ENCODE measurements around the gene TMEM37.
"Not testable (repeated sequence)": the region's sequence is repeated elsewhere in the genome, so short reads cannot be mapped to it uniquely, and the experiment has no call there.

The TMEM37 gene, protein sequence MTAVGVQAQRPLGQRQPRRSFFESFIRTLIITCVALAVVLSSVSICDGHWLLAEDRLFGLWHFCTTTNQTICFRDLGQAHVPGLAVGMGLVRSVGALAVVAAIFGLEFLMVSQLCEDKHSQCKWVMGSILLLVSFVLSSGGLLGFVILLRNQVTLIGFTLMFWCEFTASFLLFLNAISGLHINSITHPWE

DNA sequence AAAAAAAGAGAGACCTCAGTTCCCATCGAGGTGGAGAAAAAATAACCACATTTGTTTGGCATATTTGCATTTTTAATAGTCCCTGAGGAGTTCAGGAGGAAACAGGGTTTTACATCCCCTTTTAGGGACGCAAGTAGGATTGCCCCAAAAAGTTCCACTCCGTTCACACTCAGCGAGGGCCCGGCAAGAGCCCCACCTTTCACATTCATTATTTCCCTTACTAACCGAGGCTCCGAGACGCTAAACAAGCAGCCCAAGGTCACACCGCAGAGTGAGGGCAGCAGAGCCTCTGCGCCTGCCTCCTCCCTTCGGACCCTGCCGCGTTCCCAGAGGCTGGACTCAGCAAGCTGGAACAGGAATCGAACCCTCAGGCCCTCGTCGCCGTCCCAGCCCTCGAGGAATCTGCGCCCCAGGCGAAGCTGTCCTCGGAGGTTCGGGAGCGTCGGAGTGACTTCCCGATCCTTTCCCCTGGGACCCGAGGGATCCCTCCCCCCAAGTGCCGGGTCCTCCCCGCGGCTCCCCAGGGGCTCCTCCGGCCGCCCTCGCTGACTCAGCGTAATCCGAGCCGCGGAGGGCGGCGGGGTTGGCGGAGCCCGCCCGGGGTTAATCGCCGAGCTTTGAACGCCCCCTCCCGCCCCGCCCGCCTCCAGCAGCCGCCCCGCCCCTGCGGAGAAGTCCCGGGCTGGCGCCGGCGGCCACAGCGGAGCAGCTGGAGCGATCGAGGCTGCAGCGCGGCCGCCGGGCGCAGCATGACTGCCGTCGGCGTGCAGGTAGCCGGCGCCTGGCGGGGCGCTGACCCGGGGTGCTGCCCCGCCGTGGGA, at the start of gene TMEM37:
Gene TMEM37, plus strand, starts transcription at position 700 of the 821 bp plus-strand sequence. Its CDS starts 50 bp downstream, at position 750.
- in situ Hi-C loops (cut with HindIII; ENCODE audit: low sequenced_read_pairs) = no loop called here

DNA sequence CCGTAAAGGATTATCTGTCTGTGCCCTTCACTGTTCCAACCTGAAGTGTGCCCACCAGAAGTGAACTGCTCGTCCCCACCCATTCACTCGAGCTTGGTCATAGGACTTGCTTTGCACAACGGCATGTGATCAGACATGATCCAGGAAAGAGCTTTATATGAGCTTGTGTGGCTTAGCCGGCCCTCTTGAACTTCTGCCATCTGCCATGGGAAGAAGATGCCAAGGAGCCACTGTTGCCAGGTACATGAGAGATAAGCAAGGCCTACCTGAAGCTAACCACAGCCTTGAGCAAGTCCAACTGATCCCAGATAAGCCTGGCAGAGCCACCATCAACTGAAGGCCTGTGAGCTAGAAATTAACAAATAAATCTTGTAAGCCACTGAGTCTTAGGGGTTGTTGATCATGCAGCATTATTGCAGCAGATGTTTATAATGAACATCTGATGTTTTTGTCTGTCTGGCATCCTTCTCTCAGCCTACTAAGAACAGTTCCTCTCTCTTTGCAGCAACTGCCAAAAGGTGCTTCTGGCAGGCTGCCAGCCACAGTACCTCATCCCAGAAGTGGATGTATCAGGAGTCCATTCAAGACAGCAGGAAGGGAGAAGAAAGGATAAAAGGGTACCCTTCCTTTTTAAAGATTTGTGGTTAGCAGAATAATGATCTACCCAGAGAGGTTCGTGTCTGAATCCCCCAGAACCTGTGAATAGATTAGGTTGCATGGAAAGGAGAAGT, 48.1 kb upstream of the TMEM37 start:
- in situ Hi-C loops (cut with HindIII; ENCODE audit: low sequenced_read_pairs) = no loop called here

DNA sequence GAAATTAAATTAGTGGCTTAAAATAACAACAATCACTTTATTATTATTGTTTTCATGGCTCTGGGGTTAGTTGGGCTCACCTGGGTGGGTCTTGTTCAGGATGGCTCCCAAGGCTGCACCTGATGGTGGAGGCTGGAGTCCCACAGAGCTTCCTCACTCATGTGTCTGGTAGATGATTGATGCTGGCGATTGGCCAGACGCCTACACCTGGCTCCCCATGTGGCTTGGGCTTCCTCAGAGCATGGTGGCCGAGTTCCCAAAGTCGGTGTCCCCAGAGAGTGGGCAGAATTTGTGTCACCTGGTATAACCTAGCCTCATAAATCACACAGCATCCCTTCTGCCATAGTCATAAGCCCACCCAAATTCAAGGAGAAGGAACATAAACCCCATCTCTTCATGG, 46.7 kb upstream of the TMEM37 start:
- in situ Hi-C loops (cut with HindIII; ENCODE audit: low sequenced_read_pairs) = no loop called here

GRCh38 chr2:119385466-119385865, 46.2 kb upstream of the TMEM37 start:
- in situ Hi-C loops (cut with HindIII; ENCODE audit: low sequenced_read_pairs) = no loop called here

- in situ Hi-C loops (cut with HindIII; ENCODE audit: low sequenced_read_pairs) = no loop called here
Observed at GRCh38 chr2:119387381-119388129, 44.1 kb upstream of the TMEM37 start.

DNA sequence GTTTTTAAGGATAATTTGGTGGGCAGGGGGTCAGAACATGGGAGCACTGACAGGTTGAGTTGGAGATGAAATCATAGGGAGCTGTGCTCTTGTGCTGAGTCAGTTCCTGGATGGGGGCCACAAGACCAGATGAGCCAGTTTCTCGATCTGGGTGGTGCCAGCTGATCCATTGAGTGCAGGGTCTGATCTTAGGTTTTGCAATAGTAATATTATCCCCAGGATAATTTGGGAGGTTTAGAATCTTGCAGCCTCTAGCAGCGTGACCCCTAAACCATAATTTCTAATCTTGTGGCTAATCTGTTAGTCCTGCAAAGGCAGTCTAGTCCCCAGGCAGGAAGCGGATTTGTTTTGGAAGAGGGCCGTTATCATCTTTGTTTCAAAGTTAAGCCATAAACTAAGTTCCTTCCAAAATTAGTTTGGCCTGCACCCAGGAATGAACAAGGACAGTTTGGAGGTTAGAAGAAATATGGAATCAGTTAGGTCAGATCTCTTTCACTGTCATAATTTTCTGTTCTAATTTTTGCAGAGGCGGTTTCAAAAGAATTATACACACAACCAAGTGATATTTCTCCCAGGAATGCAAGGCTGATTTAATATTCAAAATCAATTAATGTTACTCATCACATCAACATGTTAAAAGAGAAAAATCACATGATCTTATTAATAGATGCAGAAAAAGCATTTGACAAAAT, 41.9 kb upstream of the TMEM37 start:
- in situ Hi-C loops (cut with HindIII; ENCODE audit: low sequenced_read_pairs) = loop anchor here (10.0 kb wide), 1 partner anchor 85 kb away; no protein-coding TSS in a partner anchor

DNA sequence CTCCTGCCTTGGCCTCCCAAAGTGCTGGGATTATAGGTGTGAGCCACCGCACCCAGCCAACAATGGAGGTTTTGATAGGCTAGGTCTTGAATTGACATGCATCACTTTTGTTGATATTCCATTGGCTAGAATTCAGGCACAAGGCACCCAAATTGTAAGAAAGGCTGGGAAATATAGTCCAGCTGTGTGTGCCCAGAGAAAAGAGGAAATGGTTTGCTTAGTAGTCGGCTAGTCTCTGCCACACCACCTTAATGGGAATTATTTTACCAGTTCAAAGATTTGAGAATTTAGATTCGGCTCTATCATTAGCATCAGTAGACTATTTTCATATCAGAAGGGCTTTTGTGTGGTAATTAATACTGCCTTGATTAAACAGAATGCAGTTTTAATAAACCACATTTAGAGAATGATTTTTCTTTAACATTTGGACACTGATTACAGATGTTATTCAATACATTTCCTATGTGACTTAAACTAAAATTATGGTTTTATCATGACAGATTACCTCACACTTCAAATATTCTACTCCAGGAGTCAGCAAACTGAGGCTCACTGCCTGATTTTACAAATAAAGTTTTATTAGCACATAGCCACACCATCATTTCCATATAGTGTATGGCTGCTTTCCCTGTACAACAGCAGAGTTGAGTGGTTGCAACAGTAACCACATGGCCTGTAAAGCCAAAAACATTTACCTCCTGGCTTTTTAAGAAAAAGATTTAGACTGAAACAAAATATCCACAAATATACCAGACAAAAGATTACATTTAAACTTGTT, 37.5 kb upstream of the TMEM37 start:
- in situ Hi-C loops (cut with HindIII; ENCODE audit: low sequenced_read_pairs) = loop anchor here (10.0 kb wide), 1 partner anchor 81 kb away; no protein-coding TSS in a partner anchor

- in situ Hi-C loops (cut with HindIII; ENCODE audit: low sequenced_read_pairs) = loop anchor here (10.0 kb wide), 1 partner anchor 78 kb away; no protein-coding TSS in a partner anchor
Observed at GRCh38 chr2:119397196-119397595, 34.5 kb upstream of the TMEM37 start.

DNA sequence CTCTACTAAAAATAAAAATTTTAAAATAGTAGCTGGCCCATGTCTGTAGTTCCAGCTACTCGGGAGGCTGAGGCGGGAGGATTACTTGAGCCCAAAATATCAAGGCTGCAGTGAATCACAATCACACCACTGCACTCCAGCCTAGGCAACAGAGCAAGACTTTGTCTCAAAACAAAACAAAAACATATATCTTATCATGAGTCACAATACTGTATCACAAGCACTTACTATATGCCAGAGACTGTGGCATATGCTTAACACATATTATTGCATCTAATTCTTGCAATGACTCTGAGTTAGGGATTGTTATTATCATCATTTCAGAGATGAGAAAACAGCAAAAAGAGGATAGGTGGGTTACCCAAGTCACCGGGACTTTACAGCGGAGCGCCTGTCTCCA, 29.5 kb upstream of the TMEM37 start:
- in situ Hi-C loops (cut with HindIII; ENCODE audit: low sequenced_read_pairs) = no loop called here

DNA sequence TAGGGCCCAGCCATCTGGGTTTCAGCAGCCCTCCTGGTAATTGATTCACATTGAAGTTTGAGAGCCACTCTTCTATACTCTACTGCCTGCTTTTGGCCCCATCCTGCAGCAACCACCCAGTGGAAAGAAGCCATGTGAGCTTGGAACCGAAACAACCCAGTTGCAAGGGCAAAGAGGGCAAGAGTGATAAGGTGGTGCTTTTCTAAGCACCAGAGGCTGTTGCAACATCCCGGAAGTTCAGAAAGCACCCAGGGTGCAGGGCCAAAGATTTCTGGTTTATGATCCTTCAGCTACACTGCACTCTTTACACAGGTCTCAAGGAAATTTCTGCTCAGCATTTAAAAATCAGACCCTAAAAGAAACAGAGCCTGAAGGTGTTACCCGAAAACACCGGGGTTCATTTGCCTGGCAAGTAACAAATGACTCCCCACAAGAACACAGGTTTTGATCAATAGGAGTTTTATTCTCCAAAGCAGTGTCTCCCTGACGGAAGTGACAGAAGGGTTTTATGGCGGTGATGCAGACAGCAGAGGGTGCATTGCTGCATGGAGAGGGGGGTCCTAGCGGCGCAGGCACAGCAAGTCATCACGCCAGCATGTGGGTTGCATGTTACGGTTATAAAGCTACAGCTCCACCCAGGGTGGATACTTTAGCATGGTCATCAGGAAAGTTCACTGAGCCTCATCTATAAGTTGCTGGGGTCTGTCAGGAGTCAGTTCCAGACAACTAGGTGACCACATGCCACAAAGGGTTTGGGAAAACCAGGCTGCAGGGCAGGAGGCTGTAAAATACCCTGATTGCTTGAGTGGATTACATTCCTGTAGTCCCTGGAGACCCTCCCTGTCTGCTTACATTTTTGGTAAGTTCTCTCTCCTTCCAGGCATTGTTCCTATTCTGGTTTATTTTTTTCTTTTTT, 28.8 kb upstream of the TMEM37 start:
- in situ Hi-C loops (cut with HindIII; ENCODE audit: low sequenced_read_pairs) = no loop called here

- in situ Hi-C loops (cut with HindIII; ENCODE audit: low sequenced_read_pairs) = not testable (repeated sequence)
Observed at GRCh38 chr2:119403618-119404017, 28.0 kb upstream of the TMEM37 start.

DNA sequence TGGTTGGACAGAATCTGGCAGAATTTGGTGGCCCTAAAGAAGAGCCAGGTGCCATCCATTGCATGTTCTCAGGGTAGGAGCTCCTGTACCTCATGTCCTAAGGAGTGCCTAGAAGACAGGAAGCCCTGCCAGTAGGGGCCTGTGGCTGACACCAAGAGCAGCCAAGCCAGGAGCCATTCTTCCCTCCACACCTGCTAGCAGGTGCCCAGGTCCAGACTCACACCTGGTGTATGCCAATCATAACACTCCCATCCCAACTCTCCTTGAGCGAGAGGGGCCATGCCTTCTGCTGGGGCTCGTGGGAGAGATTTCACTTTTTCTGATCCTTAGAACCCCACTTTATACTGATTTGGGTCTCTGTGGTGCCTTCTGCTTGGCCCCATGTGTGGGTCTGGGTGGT, 26.5 kb upstream of the TMEM37 start:
- in situ Hi-C loops (cut with HindIII; ENCODE audit: low sequenced_read_pairs) = no loop called here

- in situ Hi-C loops (cut with HindIII; ENCODE audit: low sequenced_read_pairs) = no loop called here
Observed at GRCh38 chr2:119407430-119408220, 24.0 kb upstream of the TMEM37 start.

GRCh38 chr2:119408221-119408619, 23.4 kb upstream of the TMEM37 start:
- in situ Hi-C loops (cut with HindIII; ENCODE audit: low sequenced_read_pairs) = no loop called here

DNA sequence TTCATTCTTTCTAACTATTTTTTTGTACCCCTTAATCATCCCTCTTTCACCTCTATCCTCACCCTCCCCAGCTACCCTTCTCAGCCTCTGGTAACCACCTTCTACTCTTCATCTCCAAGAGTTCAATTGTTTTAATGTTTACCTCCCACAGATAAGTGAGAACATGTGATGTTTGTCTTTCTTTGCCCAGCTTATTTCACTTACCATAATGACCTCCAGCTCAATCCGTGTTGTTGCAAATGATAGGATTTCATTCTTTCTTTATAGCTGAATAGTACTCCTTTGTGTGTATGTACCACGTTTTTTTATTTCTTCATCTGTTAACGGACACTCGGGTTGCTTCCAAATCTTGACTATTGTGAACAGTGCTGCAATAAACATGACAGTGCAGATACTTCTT, 22.1 kb upstream of the TMEM37 start:
- in situ Hi-C loops (cut with HindIII; ENCODE audit: low sequenced_read_pairs) = no loop called here

DNA sequence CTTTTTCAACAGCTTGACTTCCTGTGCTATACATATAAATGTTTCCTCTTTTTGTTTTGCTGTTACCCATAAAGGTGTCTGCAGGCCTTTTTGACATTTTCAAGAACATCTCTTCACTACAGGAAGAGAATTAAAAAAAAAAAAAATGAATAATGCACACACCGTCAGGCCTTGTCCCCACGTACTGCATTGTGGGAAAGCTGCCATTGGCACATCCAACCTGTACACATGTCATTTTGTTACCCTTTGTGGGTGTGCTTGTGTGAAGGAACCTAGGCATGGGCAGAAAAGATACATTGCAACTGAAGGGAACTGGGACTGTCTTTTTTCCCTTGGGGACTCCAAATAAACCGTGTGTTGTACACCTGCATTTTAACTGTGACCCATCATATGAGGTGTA, 16.8 kb upstream of the TMEM37 start:
- in situ Hi-C loops (cut with HindIII; ENCODE audit: low sequenced_read_pairs) = no loop called here

DNA sequence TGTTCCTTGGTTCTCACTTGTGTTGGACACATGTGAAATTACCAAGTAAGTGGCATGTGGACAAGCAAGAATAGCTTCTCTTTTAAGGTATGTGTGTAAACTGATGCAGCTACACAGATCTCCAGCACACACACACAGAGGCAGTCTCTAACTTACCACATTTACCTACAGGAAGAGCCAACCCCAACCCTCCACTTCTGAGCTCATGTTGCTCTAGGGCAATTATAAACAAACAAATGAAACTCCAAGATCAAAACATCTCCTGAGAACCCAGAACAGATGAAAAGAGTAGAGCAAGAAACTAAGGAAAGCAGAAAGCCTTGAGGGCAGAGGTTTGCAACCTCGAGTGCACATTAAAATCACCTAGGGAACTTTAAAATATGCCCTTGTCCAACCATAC, 16.0 kb upstream of the TMEM37 start:
- in situ Hi-C loops (cut with HindIII; ENCODE audit: low sequenced_read_pairs) = no loop called here

Data from endothelial cell of hepatic sinusoid (primary cell).